Lower leg skin (tissue), 4 donors: ENCODE measurements around the gene SELP. TPM values are rescaled to one million over a fixed set of nuclear protein-coding genes. Genes with fewer than 3 reads are reported as not detected.

Source experiments
- DNase-seq, 2 donors: peaks; one replicate each; pipeline ENCODE4 v3.0.0-alpha.2; 2019; ENCODE audit warnings: low spot score in 2 of 2
- H3K4me3 ChIP-seq: fragments of 200-600 bp; sonication (generic); 2 replicates; pipeline ENCODE4 v1.5.1; 2017; ENCODE audit warnings: mild to moderate bottlenecking, low read depth; ENCODE audit not compliant: poor library complexity, severe bottlenecking
- POLR2A ChIP-seq, 2 donors: fragments of 450-650 bp; IDR thresholded peaks; one replicate each; pipeline ENCODE4 v1.6.1; 2016 to 2017; ENCODE audit warnings: antibody characterized with exemption in 2 of 2, mild to moderate bottlenecking in 1 of 2, moderate library complexity in 1 of 2
- WGBS, 2 donors: methylation state at CpG; one replicate each; pipeline ENCODE4 v1.1.5; 2018; 5-methylcytosine and 5-hydroxymethylcytosine counted together
- intact Hi-C: fragments of 100-400 bp; cut with DNase I; formaldehyde crosslinking; loops from one replicate; pipeline ENCODE4 v1.15.0; 2023; ENCODE audit warnings: low total_unique reads
- total RNA-seq, 4 donors: library from RNA; depleted of rRNA; stranded (reverse); fragments of >200 nt; gene quantifications; one replicate each; pipeline ENCODE4 v1.1.0, GENCODE V29; 2016
- TF ChIP-seq, protein P1 (sequence below), 3 donors: fragments of 450-650 bp; IDR thresholded peaks; one replicate each; pipeline ENCODE4 v1.5.1; 2016; ENCODE audit warnings: antibody characterized with exemption in 3 of 3, mild to moderate bottlenecking in 3 of 3, moderate library complexity in 2 of 3

Gene SELP
- total RNA-seq, 4 donors from 2014 or later: 0.30 to 8.5 (median 0.54) TPM

DNA sequence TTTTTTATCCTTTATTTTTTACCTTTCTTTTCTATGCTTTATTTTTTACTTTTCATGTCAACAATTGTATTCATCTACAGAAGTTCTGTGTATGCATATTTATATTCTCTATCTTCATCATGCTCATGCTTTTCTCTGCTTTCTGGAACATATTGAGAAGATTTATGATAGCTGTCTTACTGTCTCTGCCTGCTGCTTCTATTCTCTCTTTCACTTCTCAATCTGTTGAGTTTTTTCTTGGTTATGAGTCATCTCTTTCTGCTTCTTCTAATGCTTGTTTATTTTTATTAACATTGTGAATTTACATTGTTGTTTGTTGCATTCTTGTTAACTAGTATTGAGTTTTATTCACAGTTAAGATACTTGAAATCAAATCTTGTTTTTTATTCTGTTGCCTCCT lies 66.3 kb downstream of the SELP start:
- DNase-seq: no peak
- intact Hi-C loops: no loop called here
- TF ChIP-seq POLR2A (IDR thresholded peaks at IDR 0.05): no peak
- TF ChIP-seq, protein P1, sequence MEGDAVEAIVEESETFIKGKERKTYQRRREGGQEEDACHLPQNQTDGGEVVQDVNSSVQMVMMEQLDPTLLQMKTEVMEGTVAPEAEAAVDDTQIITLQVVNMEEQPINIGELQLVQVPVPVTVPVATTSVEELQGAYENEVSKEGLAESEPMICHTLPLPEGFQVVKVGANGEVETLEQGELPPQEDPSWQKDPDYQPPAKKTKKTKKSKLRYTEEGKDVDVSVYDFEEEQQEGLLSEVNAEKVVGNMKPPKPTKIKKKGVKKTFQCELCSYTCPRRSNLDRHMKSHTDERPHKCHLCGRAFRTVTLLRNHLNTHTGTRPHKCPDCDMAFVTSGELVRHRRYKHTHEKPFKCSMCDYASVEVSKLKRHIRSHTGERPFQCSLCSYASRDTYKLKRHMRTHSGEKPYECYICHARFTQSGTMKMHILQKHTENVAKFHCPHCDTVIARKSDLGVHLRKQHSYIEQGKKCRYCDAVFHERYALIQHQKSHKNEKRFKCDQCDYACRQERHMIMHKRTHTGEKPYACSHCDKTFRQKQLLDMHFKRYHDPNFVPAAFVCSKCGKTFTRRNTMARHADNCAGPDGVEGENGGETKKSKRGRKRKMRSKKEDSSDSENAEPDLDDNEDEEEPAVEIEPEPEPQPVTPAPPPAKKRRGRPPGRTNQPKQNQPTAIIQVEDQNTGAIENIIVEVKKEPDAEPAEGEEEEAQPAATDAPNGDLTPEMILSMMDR (IDR thresholded peaks at IDR 0.05): no peak
- no peak overlapping the region for H3K4me3 ChIP-seq

DNA sequence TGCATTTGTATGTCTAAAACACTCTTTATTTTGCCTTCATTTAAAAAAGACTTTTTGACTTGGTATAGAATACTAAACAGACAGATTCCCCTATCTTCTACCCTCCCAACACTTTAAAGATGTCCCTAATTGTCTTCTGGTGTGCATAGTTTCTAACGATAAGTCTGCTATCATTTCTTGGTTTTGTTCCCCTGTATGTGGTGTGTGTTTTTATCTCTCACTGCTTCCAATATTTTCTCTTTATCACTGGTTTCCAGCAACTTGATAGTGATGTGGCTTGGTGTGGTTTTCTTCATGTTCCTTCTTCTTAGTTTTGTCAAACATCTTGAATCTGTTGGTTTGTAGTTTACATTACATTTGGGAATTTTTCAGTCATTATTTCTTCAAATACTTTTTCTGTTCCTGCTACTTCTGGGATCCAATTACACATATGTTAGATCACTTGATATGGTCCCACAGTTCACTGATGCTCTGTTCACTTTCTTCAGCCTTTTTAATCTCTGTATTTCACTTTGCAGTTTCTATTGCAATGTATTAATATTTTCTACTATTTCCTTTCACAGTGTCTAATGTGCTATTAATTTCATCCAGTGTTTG lies 66.8 kb downstream of the SELP start:
- intact Hi-C loops: no loop called here
- DNase-seq: no peak
- WGBS, 2 donors: 87 to 100% methylated on average over 1 of the region's 1 CpG

DNA sequence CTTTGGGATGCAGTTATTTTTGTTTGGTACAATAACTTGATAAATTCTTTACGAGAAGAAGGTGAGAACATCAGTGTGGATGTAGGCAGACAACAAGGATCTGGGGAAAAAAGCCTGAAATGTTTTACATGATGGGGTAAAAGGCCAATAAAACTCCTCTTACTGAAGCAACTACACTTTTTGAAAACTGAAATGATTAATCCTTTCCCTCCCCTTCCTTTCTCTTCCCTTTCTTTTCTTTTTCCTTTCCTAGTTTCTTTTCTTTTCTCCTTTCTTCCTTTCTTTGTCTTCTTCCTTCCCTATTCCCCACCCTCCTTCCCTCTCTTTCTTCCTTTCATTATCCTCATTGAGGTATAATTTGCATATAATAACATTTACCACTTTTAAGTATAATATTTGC lies 68.2 kb downstream of the SELP start:
- intact Hi-C loops: no loop called here
- TF ChIP-seq POLR2A (IDR thresholded peaks at IDR 0.05): no peak
- TF ChIP-seq, protein P1 (IDR thresholded peaks at IDR 0.05): no peak
- 68 to 72% methylated on average over 1 of the region's 1 CpG for WGBS, 2 donors
- no peak for DNase-seq
- H3K4me3 ChIP-seq: no peak overlapping the region

More for the DNA sequence above, 66.8 kb downstream of the SELP start:
- TF ChIP-seq, protein P1 (IDR thresholded peaks at IDR 0.05): no peak
- TF ChIP-seq POLR2A (IDR thresholded peaks at IDR 0.05): no peak
- H3K4me3 ChIP-seq: no peak overlapping the region

- 80 to 82% methylated on average over 5 of the region's 5 CpGs for WGBS, 2 donors
- no peak overlapping the region for H3K4me3 ChIP-seq
- DNase-seq: no peak
- intact Hi-C loops: no loop called here
- TF ChIP-seq, protein P1 (IDR thresholded peaks at IDR 0.05): no peak
- TF ChIP-seq POLR2A (IDR thresholded peaks at IDR 0.05): no peak
Measured at GRCh38 chr1:169557131-169557530, 72.8 kb downstream of the SELP start.

DNA sequence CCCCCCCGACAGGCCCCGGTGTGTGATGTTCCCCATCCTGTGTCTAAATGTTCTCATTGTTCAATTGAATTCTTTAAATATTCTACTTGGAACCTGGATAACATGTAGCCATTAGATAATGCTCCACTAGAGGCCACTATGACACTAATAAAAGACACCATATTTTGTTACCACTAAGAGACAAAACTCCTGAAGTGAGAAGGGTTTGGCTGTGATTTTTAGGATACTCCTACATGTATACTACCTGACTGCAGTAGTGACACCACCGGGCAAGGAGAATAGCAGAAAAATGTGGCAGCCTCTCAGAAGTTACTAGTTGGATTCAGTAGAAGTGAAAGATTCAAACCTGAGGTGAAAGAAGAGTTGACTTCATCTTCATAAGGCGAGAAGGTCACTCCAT lies 79.6 kb downstream of the SELP start:
- 27 to 29% methylated on average over 4 of the region's 4 CpGs for WGBS, 2 donors
- intact Hi-C loops: no loop called here
- DNase-seq: no peak
- no peak for TF ChIP-seq POLR2A (IDR thresholded peaks at IDR 0.05)
- TF ChIP-seq, protein P1 (IDR thresholded peaks at IDR 0.05): no peak
- H3K4me3 ChIP-seq: no peak overlapping the region

- DNase-seq: no peak
- TF ChIP-seq, protein P1 (IDR thresholded peaks at IDR 0.05): no peak
- TF ChIP-seq POLR2A (IDR thresholded peaks at IDR 0.05): no peak
- 72 to 88% methylated on average over 2 of the region's 2 CpGs for WGBS, 2 donors
- no peak overlapping the region for H3K4me3 ChIP-seq
- intact Hi-C loops: loop anchor here (10.0 kb wide), 1 partner anchor 943 kb away; no protein-coding TSS in a partner anchor
Measured at GRCh38 chr1:169548282-169548681, 81.6 kb downstream of the SELP start.
